Measurements from ENCODE around the gene OR5H1.
"Not testable (repeated sequence)": the region's sequence is repeated elsewhere in the genome, so short reads cannot be mapped to it uniquely, and the experiment has no call there.

Gene OR5H1

DNA sequence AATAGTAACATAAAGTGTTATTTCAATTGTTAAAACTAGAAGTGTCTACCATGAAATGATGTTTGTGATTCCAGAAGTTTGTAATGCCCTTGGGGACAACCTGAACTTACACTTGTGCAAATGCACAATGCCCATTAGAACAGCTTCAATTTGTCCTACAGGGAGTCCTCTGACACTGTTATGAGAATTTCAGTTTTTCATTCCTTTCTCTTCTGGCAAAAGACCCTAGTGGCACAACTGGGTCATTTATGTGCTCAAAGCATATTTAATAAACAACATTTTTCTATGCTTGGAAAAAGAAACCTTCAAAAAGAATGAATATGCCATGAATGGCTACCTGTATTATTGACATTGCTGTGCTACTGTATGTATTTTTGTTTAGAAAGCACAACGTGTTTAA lies at the start of gene OR5H1:
OR5H1 (plus strand) TSS at position 301 of the 400 bp plus-strand sequence. CDS start 1,977 bp downstream, outside the sequence.
- TF ChIP-seq ZNF274 (IDR thresholded peaks at IDR 0.05; ENCODE audit: low read depth, low read length), result no peak
- no peak within 1 kb of the TSS for H3K4me3 ChIP-seq (ENCODE audit: low read length)

DNA sequence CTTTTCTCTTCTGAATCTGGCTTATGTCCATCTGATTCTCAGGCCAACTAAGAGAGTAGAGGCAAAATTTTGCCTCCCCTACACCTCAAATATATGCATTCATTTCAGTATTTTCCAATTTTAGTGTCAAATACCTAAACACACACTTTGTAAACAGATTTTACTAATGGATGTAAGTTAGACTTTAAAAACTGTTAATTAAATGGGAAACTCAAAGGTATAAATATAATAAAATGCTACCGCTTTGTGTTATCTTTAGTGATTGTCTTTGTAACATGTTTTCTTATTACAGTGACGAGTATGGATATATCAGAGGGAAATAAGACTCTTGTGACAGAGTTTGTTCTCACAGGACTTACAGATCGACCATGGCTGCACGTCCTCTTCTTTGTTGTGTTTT lies 43.6 kb upstream of the OR5H1 start, which contains the start of gene OR5AC2:
OR5AC2 (plus strand) TSS at position 301 of the 400 bp plus-strand sequence; CDS start at position 301, 0 bp downstream.
- no peak within 1 kb of the TSS for H3K4me3 ChIP-seq (ENCODE audit: low read length)
- TF ChIP-seq ZNF274 (IDR thresholded peaks at IDR 0.05; ENCODE audit: low read depth, low read length), result no peak

DNA sequence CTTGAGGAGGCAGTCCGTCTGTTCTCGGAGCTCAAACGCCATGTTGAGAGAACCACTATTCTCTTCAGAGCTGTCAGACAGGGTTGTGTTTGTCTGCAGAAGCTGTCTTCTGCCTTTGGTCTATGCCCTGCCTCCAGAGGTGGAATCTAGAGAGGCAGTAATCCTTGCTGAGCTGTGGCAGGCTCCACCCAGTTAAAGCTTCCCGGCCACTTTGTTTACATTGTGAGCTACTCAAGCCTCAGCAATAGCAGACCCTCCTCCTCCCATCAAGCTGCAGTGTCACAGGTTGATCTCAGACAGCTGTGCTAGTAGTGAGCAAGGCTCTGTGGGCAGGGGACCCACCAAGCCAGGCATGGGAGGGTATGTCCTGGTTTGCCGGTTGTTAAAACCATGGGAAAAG lies 34.6 kb upstream of the OR5H1 start:
- TF ChIP-seq ZNF274 (IDR thresholded peaks at IDR 0.05; ENCODE audit: low read depth, low read length), result no peak
- no peak overlapping the region for H3K4me3 ChIP-seq (ENCODE audit: low read length)

DNA sequence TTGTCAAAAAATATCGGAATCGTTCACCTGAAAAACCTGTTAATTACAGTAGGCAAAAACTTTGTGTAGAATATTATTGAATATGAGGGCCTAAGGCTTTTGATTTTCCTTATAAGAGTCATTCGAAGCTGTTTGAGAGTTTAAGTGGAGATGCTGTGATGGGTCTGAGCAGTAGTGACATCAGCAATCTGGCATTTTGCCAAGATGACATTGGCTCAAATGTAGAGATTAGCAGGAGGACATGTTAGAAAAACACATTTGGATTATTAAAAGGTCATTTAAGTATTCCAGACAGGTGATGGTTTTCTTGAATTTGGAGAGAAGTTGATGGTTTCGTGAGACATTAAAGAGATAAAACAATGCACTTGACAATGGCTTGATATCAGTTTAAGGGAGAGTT lies 30.7 kb upstream of the OR5H1 start:
- H3K4me3 ChIP-seq (ENCODE audit: low read length), result no peak overlapping the region
- TF ChIP-seq ZNF274 (IDR thresholded peaks at IDR 0.05; ENCODE audit: low read depth, low read length), result no peak

DNA sequence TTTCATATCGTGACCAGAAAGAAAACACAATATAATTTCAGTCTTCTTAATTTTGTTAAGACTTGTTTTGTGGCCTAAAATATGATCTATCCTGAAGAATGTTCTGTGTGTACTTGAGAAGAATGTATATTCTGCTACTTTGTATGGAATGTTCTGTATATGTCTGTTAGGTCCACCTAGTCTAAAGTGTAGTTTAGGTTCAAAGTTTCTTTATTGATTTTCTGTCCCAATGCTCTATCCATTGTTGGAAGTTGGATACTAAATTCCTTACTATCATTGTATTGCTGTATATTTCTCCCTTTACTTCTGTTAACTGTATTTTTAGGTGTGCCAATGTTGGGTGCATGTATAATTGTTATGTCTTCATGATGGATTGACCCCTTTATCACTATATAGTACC lies 22.4 kb upstream of the OR5H1 start:
- no peak overlapping the region for H3K4me3 ChIP-seq (ENCODE audit: low read length)
- TF ChIP-seq ZNF274 (IDR thresholded peaks at IDR 0.05; ENCODE audit: low read depth, low read length), result no peak

DNA sequence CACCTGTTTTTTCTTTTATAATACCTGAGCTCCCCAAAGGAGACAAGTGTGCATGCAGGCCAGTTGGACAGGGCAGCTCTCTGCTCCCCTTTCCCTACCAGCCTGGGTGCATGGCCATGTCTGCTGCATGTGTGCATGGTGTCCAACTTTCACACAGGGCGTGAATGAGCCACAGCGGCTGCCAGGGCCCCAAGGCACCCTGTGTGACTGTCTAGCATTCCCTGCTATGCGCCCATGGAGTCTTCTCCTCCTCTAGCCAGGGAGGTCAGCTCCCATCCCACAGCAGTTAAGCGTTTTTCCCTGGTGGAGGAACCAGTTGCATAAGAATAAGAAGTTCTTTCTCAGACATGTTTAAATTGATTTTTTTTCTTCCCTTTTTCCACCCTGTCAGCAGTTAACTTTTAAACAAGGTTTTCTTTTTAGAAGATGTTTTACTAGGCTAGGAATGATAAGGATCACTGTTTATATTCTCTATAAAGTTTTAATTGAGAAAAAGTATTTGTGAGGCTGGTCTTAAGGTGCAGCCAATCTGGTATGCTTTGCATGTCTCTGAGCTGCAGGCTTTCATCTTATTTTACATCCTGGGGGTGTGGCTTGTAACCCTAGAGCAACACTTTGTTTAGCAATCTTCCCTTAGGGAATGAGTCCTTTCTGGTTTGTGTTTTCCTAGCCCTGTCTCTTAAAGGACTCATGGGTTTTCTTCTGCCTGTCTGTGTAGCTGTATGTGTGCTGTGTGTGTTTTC lies 20.5 kb upstream of the OR5H1 start:
- TF ChIP-seq ZNF274 (IDR thresholded peaks at IDR 0.05; ENCODE audit: low read depth, low read length), result no peak

DNA sequence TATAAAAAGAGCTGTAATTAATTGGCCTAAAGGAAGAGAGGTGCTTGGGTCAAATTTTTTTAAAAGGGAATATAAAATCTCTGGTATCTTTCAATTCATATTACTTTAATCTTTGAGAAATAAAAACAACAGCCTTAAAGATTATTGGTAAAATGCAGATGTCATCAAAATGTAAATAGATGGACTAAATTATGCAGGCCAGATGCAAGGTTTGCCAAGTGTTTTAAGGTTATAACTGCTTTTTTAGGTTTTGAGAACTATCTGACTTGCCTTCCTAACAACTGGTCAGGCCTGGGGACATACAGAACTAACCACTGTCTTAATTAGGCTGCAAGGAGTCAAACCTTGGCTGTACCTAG lies 20.0 kb upstream of the OR5H1 start:
- H3K4me3 ChIP-seq (ENCODE audit: low read length), result no peak overlapping the region
- TF ChIP-seq ZNF274 (IDR thresholded peaks at IDR 0.05; ENCODE audit: low read depth, low read length), result no peak

More for the DNA sequence above, 20.5 kb upstream of the OR5H1 start:
- H3K4me3 ChIP-seq (ENCODE audit: low read length), result no peak overlapping the region

DNA sequence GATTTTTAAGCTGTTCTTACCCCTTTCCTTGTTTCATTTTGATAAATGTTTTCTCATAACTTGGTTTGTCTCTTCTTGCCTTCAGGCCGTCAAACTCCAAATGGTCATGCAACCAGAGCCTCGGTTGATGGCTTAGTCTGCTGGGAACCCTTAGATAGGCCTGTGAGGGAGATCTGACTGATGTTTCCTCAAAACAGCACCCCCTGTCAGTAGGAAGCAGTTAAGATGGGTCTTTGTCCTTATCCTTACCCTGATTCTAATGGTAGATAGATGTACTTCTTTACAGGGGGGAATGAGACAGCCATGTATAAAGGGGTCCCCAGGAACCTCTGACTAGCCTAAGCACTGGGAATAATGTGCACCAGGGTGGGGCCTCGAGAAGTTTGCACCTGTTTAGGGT lies 16.3 kb upstream of the OR5H1 start:
- no peak overlapping the region for H3K4me3 ChIP-seq (ENCODE audit: low read length)
- no peak for TF ChIP-seq ZNF274 (IDR thresholded peaks at IDR 0.05; ENCODE audit: low read depth, low read length)

DNA sequence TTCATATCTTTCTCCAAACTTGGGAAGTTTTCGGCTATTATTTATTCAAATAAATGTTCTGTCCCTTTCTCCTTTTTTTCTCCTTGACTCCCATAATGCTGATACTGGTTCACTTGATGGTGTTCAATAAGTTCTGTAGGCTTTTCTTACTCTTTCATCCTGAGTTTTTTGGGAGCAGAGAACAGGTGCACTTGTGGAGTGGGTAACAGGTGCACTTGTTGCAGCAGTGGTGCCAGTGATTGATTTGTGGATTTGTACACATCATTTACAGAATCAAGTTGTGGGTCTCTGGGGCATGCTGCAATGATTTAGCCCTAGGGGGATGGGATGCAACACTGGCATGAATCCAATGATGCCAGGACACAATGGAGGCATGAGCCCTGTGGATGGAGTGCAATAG lies 14.8 kb upstream of the OR5H1 start:
- H3K4me3 ChIP-seq (ENCODE audit: low read length), result no peak overlapping the region
- no peak for TF ChIP-seq ZNF274 (IDR thresholded peaks at IDR 0.05; ENCODE audit: low read depth, low read length)

DNA sequence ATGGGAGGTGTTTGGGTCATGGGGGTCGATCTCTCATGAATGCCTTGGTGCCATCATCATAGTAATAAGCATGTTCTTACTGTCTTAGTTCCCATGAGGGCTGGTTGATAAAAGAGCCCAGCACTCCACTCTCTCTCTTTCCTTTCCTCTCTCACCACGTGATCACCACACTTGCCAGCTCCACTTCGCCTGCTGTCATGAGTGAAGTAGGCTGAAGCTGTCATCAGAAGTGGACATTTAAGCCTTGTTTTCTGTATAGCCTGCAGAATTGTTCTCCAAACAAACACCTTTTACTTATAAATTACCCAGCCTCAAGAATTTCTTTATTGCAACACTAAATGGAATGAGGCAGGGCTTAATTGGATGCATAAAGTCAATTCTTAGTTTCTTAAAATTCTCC lies 6.1 kb downstream of the OR5H1 start:
- H3K4me3 ChIP-seq (ENCODE audit: low read length), result no peak overlapping the region
- TF ChIP-seq ZNF274 (IDR thresholded peaks at IDR 0.05; ENCODE audit: low read depth, low read length), result no peak

DNA sequence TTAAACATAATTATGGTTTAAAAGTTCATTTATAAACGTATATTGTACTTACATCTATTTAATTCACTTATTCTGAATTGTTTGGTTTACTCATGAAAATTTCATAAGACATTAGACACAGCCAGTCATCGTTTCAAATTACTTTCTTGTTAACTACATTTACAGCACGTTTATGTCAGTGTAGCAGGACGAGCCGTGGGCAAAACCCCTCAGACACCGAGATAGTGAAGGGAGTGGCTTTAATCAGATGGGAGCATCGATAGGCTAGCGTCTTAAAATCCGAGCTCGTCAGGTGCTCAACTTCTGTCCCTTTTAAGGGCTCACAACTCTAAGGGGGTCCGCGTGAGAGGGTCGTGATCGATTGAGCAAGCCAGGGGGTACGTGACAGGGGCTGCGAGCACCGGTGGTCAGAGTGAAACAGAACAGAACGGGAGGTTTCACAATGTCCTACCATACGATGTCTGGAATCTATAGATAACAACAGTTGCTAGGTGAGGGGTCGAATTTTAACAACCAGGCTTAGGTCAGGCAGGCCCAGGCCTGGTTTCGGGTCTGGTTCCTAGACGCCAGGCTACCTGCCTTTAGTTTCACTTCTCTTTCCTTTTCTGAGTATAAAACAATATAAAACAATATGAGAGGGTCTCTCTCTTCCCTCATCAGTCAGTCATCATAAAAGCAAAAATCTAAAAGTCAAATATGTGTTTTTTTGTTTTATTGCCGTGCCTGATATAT lies 7.5 kb downstream of the OR5H1 start:
- H3K4me3 ChIP-seq (ENCODE audit: low read length), result not testable (repeated sequence)

DNA sequence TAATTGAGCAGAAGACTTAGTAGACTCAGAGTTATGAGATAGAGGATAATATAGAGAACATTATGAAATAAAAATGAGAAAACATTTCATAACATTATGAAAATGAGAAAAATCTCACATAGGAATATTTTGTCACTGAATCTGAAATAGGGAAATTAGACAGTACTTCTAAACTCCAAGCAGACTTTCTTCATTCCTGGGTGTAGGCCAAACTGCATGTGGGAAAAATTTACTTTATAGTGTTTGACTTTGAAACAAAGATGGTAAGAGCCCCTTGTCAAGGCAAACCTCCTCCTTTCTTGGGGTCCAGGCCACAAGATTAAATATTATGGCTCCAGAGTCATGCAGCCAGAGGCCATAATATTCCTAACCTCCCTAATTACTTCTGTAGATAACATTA lies 10.0 kb downstream of the OR5H1 start:
- TF ChIP-seq ZNF274 (IDR thresholded peaks at IDR 0.05; ENCODE audit: low read depth, low read length), result no peak
- H3K4me3 ChIP-seq (ENCODE audit: low read length), result no peak overlapping the region

DNA sequence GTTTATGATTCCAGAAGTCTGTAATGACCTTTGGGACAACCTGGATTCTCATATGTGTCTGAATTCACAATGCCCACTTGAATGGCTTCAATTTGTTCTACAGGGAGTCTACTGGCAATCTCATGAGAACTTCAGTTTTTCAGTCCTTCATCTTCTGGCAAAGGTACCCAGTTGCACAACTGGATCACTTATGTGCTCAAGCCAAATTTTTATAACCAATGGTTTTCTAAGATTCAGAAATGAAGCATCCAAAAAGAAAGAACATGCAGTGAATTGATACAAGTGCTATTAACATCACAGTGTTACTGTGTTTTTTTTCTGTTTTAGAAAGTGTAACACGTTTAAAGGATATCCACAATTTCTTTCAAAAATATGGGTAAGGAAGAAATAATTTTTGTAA lies 16.7 kb downstream of the OR5H1 start, which contains the start of gene OR5H14:
OR5H14 (plus strand) TSS at position 301 of the 400 bp plus-strand sequence. CDS start 1,907 bp downstream, outside the sequence.
- H3K4me3 ChIP-seq (ENCODE audit: low read length), result no peak within 1 kb of the TSS
- no peak for TF ChIP-seq ZNF274 (IDR thresholded peaks at IDR 0.05; ENCODE audit: low read depth, low read length)

DNA sequence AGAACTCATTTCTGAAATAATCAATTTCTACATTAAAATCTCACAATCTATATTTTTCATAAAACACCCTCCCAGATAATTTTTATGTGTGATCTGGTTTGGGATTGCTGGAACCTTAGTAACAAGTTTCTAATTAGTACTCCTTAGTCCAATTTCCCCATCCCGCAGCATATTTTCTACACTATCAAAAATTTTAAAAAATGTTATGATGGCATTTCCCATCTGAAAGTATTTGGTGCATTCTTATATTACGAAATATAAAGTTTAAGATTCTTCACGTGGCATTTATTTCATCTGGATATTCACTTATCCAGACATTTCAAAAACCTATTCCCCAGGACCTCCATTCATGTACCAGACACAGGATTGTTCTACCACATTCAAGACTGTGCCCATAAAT lies 18.2 kb downstream of the OR5H1 start:
- no peak for TF ChIP-seq ZNF274 (IDR thresholded peaks at IDR 0.05; ENCODE audit: low read depth, low read length)
- no peak overlapping the region for H3K4me3 ChIP-seq (ENCODE audit: low read length)

DNA sequence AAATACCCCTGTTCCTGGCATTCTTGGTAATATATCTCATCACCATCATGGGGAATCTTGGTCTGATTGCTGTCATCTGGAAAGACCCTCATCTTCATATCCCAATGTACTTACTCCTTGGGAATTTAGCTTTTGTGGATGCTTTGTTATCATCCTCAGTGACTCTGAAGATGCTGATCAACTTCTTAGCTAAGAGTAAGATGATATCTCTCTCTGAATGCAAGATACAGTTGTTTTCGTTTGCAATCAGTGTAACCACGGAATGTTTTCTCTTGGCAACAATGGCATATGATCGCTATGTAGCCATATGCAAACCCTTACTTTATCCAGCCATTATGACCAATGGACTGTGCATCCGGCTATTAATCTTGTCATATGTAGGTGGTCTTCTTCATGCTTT lies 18.9 kb downstream of the OR5H1 start:
- not testable (repeated sequence) for H3K4me3 ChIP-seq (ENCODE audit: low read length)

Data from GM08714 (cell line).